ENCODE results near the gene ECI1.
"Not testable (repeated sequence)": the region's sequence is repeated elsewhere in the genome, so short reads cannot be mapped to it uniquely, and the experiment has no call there.

Gene ECI1

GRCh38 chr16:2209258-2210008 lies 42.0 kb downstream of the ECI1 start:
- no peak for DNase-seq

- no peak for DNase-seq
Measured at GRCh38 chr16:2208772-2209171, 42.6 kb downstream of the ECI1 start.

GRCh38 chr16:2208308-2208707 lies 43.1 kb downstream of the ECI1 start:
- DNase-seq, result no peak

DNA sequence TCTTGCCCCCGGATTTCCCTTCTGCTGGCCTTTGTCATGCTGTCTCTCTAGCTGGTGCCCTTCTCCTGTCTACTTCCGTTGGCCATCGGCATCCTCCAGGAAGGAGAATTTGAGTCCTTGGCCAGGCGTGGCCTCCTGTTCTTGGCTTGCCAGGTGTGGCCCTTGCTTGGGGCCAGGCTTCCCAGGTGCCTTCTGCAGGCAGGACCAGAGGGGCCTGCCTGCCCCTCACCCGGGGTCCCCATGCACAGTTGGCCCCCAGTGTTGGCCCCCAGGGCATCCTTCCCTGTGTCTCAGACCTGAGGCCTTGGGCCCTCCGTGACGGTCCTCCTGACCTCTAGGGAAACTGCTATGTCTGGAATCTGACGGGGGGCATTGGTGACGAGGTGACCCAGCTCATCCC lies 43.5 kb downstream of the ECI1 start:
- DNase-seq, result no peak

GRCh38 chr16:2206780-2207433 lies 44.5 kb downstream of the ECI1 start:
- DNase-seq, result no peak

- DNase-seq, result no peak
Measured at GRCh38 chr16:2206420-2206779, 45.0 kb downstream of the ECI1 start.

GRCh38 chr16:2205967-2206313 lies 45.4 kb downstream of the ECI1 start:
- no peak for DNase-seq

- peak; percentile 96 for DNase-seq
Measured at GRCh38 chr16:2205104-2205966, 46.1 kb downstream of the ECI1 start, which contains the start of gene MLST8. Gene MLST8, plus strand, starts transcription at chr16:2205454. Its CDS starts 632 bp downstream, at chr16:2206086.

DNA sequence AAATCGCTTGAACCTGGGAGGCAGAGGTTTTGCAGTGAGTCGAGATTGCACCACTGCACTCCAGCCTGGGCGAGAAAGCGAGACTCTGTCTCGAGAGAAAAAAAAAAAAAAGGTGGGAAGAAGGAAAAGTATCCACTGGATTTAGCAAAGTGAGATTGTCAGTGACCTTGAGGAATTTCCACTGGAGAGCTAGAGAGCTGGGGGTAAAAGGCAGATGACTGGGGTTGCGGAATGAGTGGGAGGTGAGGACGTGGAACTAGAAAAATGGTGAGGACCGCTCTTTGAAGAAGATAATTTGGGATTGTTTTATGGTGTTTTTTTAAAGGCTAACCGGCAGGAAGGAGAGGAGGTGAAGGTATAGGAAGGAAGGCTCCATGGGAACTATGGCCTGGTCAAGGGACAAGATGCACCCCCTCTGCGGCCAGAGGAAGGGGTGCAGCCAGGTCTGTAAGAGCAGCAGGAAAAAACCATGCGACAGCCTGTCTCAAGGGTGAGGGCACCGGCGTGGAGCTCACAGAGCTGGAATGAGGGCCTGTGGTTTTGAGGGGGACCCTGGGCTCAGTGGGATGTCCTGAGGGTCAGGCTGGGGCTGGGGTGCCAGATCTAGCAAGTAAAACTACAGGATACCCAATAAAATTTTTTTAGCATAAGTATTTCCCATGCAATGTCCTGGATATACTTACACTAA lies 46.8 kb downstream of the ECI1 start:
- no peak for DNase-seq

DNA sequence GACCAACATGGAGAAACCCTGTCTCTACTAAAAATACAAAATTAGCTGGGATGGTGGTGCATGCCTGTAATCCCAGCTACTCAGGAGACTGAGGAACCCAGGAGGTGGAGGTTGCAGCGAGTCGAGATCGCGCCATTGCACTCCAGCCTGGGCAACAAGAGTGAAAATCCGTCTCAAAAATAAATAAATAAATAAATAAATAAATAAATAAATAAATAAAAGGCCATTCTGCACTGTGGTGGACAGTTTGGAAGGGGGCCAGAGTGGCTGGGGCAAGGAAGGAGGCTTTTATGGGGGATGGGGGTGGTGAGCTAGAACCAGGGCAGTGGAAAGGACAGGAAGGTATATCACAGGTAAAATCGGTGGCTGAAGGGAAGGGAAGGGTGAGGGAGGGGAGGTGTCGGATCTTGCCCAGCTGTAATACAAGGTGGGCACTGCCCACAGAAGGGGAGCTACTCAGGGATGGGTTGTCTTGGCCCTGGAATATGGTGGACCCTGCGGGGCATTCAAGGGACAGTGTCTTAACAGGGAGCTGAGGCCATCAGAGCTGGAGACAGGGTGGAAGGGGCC lies 48.2 kb downstream of the ECI1 start:
- not testable (repeated sequence) for DNase-seq

DNA sequence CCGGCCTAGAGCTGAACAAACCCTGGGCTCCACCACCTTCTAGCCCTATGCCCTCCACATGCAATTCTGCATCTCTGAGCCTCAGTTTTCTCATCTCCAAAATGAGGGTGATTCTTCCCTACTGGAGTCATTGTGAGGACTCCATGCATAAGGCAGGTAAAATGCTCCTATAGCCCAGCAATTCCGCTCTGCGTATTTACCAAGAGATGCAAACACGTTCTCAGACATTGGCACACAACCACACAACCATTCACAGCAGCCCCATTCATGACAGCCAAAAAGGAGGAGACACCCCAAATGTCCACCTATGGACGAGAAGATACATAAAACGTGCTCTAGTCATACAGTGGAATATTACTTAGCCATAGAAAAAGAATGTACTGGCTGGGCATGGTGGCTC lies 51.1 kb downstream of the ECI1 start:
- DNase-seq, result no peak

DNA sequence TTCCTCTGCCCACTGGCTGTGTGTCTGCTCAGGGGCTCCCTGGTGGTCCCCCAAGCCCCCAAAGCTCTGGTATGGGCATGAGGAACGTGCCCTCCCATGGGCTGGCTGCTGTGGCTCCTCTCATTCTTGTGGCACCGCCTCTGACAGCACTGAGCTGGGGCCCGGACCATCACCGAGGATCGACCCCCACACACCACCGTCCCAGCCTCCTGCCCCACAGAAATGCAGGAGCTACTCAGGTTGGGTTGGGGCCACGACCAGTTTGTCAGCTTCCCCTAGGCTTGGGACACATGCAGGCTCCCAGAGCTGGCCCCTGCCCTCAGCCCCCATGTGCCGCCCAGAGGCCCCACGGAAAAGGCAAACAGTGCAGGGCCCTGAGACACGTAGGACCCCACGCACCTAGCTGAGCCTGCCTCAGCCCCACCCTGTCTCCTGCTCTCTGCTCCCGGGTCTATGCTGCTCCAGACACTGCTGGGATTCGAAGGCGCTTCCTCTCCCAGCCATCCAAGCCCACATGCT lies 51.7 kb downstream of the ECI1 start:
- no peak for DNase-seq

DNA sequence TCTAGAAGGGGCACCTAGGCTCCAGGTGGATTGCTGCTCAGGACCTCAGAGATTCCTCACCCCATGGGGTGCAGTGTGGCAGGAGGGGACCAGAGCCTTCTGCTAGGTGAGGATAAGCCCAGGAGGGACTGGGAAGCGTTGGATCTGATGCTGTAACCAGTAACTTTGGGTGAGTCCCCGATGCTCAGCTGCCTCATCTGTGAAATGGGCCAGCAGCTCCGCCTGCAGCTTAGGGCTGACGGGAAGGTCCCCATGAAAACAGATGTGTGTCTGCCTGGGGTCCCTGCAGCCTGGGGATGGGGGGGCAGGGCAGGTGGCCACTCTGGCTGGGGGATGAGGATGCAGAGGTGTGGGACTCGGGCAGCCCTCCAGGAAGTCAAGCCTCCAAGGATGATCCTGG lies 52.3 kb downstream of the ECI1 start:
- DNase-seq, result no peak

GRCh38 chr16:2198283-2198682 lies 53.1 kb downstream of the ECI1 start:
- no peak for DNase-seq

GRCh38 chr16:2197765-2198164 lies 53.6 kb downstream of the ECI1 start:
- DNase-seq, result no peak

DNA sequence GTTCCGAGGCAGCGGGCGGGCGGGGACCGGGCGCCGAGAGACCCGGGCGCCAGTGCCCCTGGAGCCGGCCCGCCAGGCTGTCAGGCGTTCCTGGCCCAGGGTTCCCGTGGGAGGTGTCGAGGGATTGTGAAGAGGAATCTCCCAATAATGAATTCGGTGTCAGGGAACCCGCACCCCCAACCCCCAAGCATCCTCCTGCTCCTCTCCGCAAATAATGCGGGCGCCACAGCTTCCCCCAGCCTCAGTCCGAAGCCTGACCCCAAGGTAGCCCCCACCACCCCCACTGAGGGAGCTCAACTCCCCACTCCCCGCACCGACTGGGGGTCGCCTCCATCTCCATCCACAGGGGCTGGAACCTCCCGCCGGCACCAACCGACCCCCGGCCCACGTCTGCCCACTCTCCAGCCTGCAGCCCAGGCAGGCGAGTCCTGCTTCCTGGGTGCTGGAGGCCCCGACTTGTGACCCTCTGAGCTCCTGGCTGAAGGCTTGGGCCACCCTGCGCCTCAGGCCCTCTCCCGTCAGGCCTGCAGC lies 54.3 kb downstream of the ECI1 start:
- DNase-seq, result no peak

- DNase-seq, result peak; percentile 71
Measured at GRCh38 chr16:2196162-2196980, 55.0 kb downstream of the ECI1 start, which contains the start of gene CASKIN1. Gene CASKIN1, minus strand, starts transcription at chr16:2196605. Its CDS starts 173 bp downstream, at chr16:2196432.

GRCh38 chr16:2195322-2196161 lies 55.8 kb downstream of the ECI1 start:
- no peak for DNase-seq

DNA sequence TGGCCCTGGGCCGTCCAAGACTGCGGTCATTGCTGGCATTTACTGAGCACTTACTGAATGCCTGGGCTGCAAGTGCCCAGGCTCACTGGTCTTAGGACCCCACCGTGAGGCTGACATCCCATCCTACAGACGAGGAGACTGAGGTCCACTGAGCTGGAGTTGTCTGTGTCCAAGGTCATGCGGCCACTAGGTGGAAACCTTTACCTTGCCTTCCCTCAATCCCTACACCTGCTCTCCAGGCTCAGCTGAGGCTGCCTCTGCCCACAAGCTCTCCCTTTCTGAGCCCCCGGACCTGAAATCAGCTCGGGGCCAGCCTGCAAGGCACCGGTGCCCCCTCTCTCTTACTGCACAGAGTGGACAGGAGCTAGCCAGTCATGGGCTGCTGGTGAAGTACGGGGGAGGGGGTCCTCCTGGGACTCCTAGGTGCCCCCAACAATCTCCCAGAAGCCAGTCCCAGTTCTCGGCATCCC lies 56.5 kb downstream of the ECI1 start:
- DNase-seq, result peak; percentile 83
